PFSK-1 (cell line): ENCODE measurements around the gene RGL2.

Experiments used
- POLR2AphosphoS5 ChIP-seq: IDR thresholded peaks from 2 replicates; pipeline ENCODE4 v1.6.1; 2012; ENCODE audit warnings: low read depth, mild to moderate bottlenecking, control low read depth, low read length, moderate library complexity
- REST ChIP-seq, 2 experiments: IDR thresholded peaks; 2 replicates each; pipeline versions ENCODE4 v1.6.1 to v1.8.0; 2011 to 2012; ENCODE audit warnings: low read depth in 2 of 2, low read length in 2 of 2, control low read depth in 1 of 2, inconsistent platforms in 1 of 2, mild to moderate bottlenecking in 1 of 2, moderate library complexity in 1 of 2; ENCODE audit not compliant: insufficient read depth in 1 of 2

- TF ChIP-seq REST (IDR thresholded peaks at IDR 0.05; ENCODE audit: insufficient read depth in 1 of 2, low read depth in 2 of 2, low read length in 2 of 2), result no peak
- no peak for TF ChIP-seq POLR2AphosphoS5
Observed at GRCh38 chr6:33297406-33297955, 1.3 kb downstream of the RGL2 start.
